GM19463 (cell line): Measurements from ENCODE around the gene TMEM14C.
"Not testable (repeated sequence)": the region's sequence is repeated elsewhere in the genome, so short reads cannot be mapped to it uniquely, and the experiment has no call there.

ENCODE experiments used
- ATAC-seq: cut with Tn5 transposase; IDR thresholded peaks from one replicate; pipeline ENCODE4 v1.9.1; 2021; ENCODE audit warnings: mild to moderate bottlenecking, moderate library complexity; ENCODE audit not compliant: unreplicated experiment

The TMEM14C gene

DNA sequence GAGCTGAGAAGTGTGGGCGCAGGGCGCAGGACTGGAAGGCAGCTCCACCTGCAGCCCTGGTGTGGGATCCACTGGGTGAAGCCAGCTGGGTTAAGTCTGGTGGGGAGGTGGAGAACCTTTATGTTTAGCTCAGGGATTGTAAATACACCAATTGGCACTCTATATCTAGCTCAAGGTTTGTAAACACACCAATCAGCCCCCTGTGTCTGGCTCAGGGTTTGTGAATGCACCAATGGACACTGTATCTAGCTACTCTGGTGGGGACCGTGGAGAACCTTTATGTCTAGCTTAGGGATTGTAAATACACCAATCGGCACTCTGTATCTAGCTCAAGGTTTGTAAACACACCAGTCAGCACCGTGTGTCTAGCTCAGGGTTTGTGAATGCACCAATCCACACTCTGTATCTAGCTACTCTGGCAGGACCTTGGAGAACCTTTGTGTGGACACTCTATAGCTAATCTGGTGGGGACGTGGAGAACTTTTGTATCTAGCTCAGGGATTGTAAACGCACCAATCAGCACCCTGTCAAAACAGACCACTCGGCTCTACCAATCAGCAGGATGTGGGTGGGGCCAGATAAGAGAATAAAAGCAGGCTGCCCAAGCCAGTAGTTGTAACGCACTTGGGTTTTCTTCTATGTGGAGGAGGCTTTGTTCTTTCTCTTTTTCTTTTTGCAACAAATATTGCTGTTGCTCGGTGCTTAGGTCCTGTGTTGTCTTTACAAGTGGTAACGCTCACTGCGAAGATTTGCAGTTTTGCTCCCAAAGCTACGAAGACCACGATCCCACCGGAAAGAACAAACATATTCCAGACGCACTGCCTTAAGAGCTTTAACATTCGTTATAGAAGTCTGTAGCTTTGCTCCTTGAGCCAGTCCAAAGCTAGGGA, 1.7 kb upstream of the TMEM14C start:
- not testable (repeated sequence) for ATAC-seq

DNA sequence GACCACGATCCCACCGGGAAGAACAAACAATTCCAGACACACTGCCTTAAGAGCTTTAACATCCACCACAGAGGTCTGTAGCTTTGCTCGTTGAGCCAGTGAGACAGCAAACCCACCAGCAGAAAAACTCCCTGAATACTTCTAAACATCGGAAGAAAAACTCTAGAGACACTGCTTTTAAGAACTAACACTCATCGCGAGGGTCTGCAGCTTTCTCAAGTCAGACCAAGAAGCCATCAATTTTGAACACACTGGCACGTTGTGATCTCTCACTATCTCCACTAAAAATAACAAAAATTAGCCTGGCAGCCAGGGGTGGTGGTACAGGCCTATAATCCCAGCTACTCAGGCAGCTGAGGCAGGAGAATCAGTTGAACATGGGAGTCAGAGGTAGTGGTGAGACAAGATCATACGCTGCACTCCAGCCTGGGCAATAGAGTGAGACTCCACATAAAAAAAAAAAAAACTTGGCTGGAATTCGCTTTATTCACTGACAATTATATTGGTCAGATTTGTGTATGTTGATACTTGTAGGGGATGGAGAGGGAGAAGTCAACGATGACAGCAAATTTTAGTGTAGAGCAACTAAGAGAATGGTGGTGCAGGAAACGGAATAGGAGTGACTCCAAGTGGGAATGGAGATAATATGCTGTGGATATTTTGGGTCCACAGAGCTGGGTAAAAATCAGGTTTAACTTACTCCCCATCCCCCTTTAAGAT, 860 bp upstream of the TMEM14C start:
- ATAC-seq: no peak

DNA sequence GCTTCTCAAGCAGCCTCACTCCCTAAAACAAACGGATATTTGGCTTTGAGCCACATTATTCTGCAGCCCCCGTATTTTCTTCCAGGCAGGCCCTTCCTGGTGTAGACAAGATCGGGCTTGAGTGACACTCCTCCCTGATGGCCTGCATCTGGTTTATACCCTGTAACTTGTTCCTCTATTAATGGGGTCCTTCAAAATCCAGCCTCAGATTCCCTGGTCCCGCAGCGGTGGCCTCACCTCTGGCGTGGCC, 375 bp upstream of the TMEM14C start:
- ATAC-seq: no peak

DNA sequence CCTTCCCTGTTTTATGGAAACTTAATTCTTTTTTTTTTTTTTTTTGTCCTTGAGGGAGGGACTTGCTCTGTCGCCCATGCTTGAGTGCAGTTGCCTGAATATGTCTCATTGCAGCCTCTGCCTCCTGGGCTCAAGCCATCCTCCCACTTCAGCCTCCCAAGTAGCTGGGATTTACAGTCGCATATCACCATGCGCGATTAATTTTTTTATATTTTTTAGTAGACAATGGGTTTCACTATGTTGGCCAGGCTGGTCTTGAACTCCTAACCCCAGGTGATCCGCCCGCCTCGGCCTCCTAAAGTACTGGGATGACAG, 654 bp downstream of the TMEM14C start:
- ATAC-seq: no peak

DNA sequence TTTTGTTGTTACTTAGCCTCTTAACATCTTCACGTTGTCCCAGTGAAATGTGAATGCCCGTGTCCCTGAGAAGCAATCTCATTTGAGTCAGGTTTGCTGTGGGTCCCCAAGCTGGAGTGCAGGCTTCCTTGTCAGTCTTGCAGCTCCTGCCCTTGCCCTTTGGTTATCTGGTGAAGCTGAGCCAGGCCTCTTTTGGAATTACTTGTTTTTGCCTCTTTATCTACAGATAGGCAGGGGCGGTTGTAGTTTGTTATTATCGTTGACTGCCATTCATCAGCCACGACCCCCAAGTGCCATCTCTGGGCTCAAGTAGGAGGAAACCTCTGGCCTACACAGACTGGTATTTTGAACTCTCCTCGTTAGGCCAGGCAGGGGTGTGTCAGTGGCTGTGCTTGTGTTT, 2.2 kb downstream of the TMEM14C start:
- no peak for ATAC-seq

DNA sequence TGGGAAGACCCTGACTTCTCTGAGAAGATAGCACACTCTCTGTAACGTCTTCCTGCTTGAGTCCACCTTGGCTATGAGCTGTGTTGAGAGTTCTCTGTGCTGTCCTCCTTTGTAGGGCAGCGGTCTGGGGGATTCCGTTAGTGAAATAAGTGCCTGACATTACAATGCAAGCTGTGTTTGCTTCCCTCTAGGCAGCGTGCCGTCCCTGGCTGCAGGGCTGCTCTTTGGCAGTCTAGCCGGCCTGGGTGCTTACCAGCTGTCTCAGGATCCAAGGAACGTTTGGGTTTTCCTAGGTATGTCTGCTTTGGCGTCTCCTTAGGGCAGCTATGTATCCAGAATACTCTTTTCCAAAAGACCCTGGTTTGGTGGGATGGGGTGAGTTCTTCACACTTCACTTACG, 2.8 kb downstream of the TMEM14C start:
- ATAC-seq: no peak

DNA sequence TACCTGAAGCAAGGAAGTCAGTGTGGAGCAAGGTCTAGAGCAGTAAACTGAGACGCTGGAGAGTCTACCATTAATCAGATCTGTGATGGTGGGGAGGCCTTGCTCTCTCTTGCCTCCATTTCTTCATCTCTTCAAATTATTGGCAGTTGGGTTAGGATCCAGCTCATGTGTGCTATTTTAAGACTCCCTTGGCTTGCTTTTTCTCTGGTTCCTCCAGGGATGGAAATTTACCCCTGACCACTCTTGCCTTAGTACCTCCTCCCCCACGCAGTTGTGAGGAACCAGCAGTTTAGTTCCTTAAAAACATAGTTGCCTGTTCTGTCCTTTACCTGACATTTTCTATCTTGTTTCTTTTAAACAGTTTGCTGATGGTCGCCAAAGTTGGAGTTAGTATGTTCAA, 7.4 kb downstream of the TMEM14C start:
- ATAC-seq: no peak

DNA sequence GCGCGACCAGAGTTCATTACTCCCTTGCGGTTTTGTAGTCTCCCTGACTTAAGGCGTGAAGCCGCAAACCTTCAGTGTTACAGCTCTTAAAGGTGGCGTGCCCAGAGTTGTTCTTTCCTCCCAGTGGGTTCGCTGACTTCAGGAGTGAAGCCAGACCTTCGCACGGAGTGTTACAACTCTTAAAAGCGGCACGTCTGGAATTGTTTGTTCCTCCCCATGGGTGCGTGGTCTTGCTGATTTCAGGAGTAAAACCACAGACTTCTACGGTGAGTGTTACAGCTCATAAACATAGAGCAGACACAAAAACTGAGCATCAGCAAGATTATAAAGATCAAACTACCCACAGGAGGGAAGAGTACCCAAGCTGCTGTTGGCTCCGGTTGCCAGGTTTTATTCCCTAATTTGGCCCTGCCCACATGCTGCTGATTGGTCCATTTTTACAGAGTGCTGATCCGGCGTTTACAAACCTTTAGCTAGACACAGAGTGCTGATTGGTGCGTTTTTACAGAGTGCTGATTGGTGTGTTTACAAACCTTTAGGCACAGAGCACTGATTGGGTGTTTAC, 10.4 kb downstream of the TMEM14C start:
- no peak for ATAC-seq

DNA sequence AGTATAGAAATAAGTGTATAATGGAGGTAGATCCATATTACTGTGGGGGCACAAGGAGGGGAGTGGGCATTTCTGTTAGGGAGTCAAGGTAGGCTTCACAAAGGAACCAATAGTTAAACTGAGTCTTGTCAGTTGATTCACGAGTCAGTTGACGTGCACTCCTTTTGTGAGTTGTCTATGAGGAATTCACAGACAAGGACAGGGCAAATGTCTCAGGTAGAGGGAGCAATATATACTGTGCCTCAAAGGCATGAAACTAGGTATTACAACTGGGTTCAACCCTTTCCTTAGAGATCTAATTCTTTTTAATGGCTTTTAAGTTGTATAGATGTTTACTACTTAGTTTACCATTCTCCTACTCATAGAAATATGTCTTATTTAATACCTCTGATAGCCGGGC, 11.0 kb downstream of the TMEM14C start:
- ATAC-seq: no peak

GRCh38 chr6:10736731-10737130, 13.9 kb downstream of the TMEM14C start:
- no peak for ATAC-seq

GRCh38 chr6:10740061-10740460, 17.2 kb downstream of the TMEM14C start:
- no peak for ATAC-seq

DNA sequence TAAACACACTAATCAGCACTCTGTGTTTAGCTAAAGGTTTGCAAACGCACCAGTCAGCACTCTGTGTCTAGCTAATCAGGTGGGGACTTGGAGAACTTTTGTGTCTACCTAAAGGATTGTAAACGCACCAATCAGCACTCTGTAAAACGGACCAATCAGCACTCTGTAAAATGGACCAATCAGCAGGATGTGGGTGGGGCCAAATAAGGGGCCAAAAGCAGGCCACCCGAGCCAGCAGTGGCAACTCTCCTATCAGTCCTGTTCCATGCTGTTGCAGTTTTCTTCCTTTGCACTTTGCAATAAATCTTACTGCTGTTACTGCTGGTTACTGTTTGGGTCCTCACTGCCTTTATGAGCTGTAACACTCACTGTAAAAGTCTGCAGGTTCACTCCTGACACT, 18.8 kb downstream of the TMEM14C start:
- ATAC-seq: not testable (repeated sequence)

- ATAC-seq: no peak
Observed at GRCh38 chr6:10742251-10742650, 19.4 kb downstream of the TMEM14C start.

DNA sequence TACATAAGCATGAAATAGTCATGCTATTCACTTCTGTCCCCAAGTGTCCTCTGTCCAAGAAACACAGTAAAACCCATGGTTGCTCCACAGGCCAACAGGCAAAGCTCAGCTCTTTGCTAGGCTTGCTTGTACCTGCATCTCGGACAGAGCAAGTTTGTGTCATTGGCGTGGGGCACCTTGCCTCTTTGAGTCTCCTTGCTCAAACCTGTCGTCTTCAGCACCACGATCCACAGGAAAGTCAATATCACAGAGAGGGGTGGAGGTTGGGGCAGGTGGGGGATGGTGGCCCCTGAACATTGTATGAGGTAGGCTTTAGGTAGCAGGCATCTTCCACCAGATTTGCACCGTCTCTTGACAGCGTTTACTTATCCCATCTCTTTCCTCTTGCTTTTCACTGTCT, 20.6 kb downstream of the TMEM14C start:
- ATAC-seq: no peak

DNA sequence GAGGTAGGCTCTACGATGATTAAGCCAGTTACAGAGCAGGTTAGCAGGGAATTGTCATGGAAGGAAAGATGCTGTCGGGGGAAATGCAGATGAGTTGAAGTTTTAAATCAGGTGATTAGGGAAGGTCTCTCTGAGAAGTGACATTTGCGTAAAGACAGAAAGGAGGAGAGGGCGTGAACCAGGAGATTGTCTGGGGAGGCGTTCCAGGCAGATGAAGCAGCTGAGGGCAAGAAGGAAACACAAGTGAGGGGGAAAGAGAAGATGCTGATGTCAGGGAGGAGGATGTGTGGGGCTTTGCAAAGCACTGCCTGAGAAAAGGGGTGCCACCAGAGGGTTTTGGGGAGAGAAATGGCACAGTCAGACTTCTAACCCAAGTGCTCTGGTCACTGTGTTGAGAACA, 22.2 kb downstream of the TMEM14C start:
- no peak for ATAC-seq

DNA sequence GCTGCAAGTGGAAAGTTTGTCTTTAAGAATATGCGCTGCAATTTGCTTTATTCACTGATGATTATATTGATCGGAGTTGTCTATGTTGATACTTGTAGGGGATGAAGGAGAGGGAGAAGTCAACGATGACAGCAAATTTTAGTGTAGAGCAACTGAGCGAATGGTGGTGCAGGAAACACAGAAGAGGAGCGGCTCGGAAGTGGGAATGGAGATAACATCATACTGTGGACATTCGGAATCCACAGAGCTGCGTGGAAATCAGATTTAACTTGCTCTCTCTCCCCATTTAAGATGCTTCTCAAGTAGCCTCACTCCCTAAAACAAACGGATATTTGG, 24.0 kb downstream of the TMEM14C start:
- ATAC-seq: no peak

GRCh38 chr6:10747251-10747972, 24.5 kb downstream of the TMEM14C start, which contains the start of gene TMEM14B:
TSS of gene TMEM14B (plus strand) at chr6:10747805. CDS start at chr6:10749246, 1,441 bp downstream.
- ATAC-seq: peak; percentile 94

DNA sequence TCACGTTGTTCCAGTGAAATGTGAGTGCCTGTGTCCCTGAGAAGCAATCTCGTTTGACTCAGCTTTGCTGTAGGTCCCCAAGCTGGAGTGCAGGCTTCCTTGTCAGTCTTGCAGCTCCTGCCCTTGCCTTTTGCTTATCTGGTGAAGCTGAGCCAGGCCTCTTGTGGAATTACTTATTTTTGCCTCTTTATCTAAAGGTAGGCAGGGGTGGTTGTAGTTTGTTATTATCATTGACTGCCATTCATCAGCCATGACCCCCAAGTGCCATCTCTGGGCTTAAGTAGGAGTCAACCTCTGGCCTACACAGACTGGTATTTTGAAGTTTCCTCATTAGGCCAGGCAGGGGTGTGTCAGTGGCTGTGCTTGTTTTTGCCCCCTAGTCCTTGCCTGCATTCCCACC, 26.9 kb downstream of the TMEM14C start:
- no peak for ATAC-seq

GRCh38 chr6:10750568-10750967, 27.7 kb downstream of the TMEM14C start:
- ATAC-seq: not testable (repeated sequence)

DNA sequence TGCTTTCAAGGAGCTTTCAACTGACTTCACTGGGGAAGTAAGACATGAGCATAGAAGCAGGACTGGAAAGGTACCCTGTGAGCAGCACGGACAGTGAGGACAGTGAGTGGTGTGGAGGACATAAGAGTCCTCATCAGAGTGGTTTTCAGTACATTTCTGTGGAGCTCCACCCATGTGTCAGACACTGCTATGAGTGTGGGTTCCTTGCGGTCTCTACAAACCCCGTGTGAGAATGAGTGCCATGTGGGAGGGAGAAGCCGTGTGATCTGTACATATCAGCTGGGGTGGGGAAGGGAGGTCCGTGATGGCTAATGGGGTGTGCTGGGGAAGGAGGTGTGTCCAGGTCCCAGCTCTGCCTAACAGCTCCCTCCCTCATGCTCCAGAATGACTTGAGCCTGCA, 28.9 kb downstream of the TMEM14C start:
- ATAC-seq: not testable (repeated sequence)

- no peak for ATAC-seq
Observed at GRCh38 chr6:10756085-10756484, 33.2 kb downstream of the TMEM14C start.
